Activated B cell treated with CpG ODN at 0.5 μM for 24 hours (primary cell): ENCODE results near the gene UST. TPM values are rescaled to one million over a fixed set of nuclear protein-coding genes. Genes with fewer than 3 reads are reported as not detected.

Experiments
- ATAC-seq: fragments of 200-7000 bp; cut with Tn5 transposase; one replicate; pipeline ENCODE4 v1.10.0; 2021; ENCODE audit warnings: low read depth, mild to moderate bottlenecking, moderate library complexity
- CTCF ChIA-PET: fragments of 350-600 bp; sonication (Branson Sonifier 250); formaldehyde crosslinking; loops from one replicate; lab custom pipeline; 2021; ENCODE audit warnings: antibody characterized with exemption; lab: Charles Lee
- POLR2A ChIA-PET: fragments of 350-600 bp; sonication (Branson Sonifier 250); formaldehyde crosslinking; loops from one replicate; lab custom pipeline; 2021; ENCODE audit warnings: antibody characterized with exemption; lab: Charles Lee
- DNase-seq: peaks from one replicate; pipeline ENCODE4 v3.0.0; 2022
- H3K27ac Mint-ChIP-seq: one replicate; pipeline ENCODE4 v1.8.0; 2020; ENCODE audit warnings: mixed read lengths
- H3K27me3 Mint-ChIP-seq: one replicate; pipeline ENCODE4 v1.8.0; 2021; ENCODE audit warnings: mixed read lengths
- H3K36me3 Mint-ChIP-seq: one replicate; pipeline ENCODE4 v1.8.0; 2021; ENCODE audit warnings: low read depth, mixed read lengths
- H3K4me1 Mint-ChIP-seq: one replicate; pipeline ENCODE4 v1.8.0; 2021; ENCODE audit warnings: mixed read lengths
- H3K4me3 Mint-ChIP-seq: one replicate; pipeline ENCODE4 v1.8.0; 2020; ENCODE audit warnings: mild to moderate bottlenecking, mixed read lengths
- H3K9me3 Mint-ChIP-seq: one replicate; pipeline ENCODE4 v1.8.0; 2020; ENCODE audit warnings: mixed read lengths
- intact Hi-C: fragments of 100-400 bp; cut with micrococcal nuclease; formaldehyde crosslinking; loops from one replicate; pipeline ENCODE4 v1.15.1; 2024
- total RNA-seq: library from RNA; stranded (reverse); gene quantifications from 2 replicates; pipeline ENCODE4 v1.2.3, GENCODE V29; 2022
- TF ChIP-seq, protein P1 (sequence below): fragments of 200-600 bp; IDR thresholded peaks from one replicate; pipeline ENCODE4 v1.8.0; 2022; ENCODE audit warnings: antibody characterized with exemption, mild to moderate bottlenecking

UST gene
- total RNA-seq, 1 donor from 2014 or later, result 18.1 TPM

- Mint-ChIP-seq H3K27ac (no peak overlapping the region), H3K4me3 (no peak overlapping the region), H3K36me3 (no peaks in the 10 kb centered on the region), H3K9me3 (no peaks in the 10 kb centered on the region), H3K4me1 (peaks cover 30% of the 10 kb centered on the region), H3K27me3 (no peaks in the 10 kb centered on the region)
- CTCF ChIA-PET, result no interaction called here
- POLR2A ChIA-PET, result interaction anchor here (0.6 kb wide), 1 partner anchor 8 kb away, joined by 3 read pairs; no protein-coding TSS in a partner anchor
- DNase-seq (no peak), ATAC-seq (no peak)
- TF ChIP-seq, protein P1, sequence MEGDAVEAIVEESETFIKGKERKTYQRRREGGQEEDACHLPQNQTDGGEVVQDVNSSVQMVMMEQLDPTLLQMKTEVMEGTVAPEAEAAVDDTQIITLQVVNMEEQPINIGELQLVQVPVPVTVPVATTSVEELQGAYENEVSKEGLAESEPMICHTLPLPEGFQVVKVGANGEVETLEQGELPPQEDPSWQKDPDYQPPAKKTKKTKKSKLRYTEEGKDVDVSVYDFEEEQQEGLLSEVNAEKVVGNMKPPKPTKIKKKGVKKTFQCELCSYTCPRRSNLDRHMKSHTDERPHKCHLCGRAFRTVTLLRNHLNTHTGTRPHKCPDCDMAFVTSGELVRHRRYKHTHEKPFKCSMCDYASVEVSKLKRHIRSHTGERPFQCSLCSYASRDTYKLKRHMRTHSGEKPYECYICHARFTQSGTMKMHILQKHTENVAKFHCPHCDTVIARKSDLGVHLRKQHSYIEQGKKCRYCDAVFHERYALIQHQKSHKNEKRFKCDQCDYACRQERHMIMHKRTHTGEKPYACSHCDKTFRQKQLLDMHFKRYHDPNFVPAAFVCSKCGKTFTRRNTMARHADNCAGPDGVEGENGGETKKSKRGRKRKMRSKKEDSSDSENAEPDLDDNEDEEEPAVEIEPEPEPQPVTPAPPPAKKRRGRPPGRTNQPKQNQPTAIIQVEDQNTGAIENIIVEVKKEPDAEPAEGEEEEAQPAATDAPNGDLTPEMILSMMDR, result no peak
- intact Hi-C loops, result no loop called here
Observed at GRCh38 chr6:148808786-148809304, 62.0 kb downstream of the UST start.

DNA sequence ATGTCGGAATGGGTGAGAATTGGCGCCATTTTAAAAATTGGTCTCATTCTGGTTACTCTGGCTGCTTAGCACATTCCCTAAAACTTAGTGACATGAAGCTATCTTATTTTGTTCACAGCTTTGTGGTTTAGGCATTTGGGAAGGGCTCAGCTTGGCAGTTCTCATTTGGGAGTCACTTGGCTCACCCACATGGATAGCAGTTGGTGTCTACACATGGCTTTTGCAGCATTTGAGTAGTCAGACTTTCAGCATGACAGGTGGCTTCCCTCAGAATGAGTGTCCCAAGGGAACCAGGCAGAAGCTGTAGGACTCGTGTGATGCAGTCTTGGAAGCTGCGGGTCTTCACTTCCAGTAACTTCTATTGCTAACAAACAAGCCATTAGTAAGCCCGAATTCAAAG, 64.6 kb downstream of the UST start:
- TF ChIP-seq, protein P1, result no peak
- ChIA-PET POLR2A (interaction anchor here (0.8 kb wide), 1 partner anchor 53 kb away, joined by 3 read pairs; no protein-coding TSS in a partner anchor), CTCF (no interaction called here)
- no peak for DNase-seq
- intact Hi-C loops, result no loop called here
- Mint-ChIP-seq H3K9me3 (peaks cover 5% of the 10 kb centered on the region), H3K36me3 (no peaks in the 10 kb centered on the region), H3K27me3 (no peaks in the 10 kb centered on the region), H3K27ac (no peak overlapping the region), H3K4me3 (no peak overlapping the region), H3K4me1 (peaks cover 27% of the 10 kb centered on the region)
- ATAC-seq, result no peak

DNA sequence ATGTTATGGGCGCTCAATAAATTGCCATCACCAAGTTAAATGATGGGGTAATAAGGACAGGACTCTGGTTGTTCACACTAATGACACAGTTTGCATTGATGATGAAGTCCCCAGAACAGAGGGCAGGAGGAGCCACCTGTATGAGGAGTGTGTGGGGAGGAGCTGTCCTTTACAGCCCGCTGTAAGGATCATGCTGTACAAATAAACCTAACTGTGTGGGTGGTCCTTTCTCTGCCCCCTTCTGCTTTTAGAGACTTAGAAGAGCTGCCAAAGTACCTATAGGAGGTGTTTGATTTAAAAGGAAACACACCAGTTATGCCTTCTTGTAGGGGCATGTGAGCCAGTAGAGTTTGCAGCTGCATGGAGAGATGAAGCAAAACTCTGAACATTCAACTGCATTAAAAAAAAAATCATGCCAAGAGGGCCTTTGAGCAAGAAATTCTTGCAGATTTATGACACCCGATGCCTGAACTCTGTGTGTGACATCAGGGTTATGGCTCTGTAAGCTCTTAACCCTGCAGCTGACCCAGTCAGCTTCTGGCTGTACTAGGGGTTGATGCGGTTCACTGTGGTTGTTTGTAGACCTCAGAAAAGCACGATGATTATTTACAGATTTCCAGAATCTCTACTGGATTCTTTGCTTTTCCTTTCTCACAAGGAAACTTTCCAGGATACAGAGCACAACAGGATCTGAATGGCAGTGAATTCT, 67.4 kb downstream of the UST start:
- H3K27ac Mint-ChIP-seq, result no peak overlapping the region
- DNase-seq (no peak), ATAC-seq (no peak)
- H3K36me3 Mint-ChIP-seq, result no peaks in the 10 kb centered on the region
- intact Hi-C loops, result no loop called here
- ChIA-PET CTCF (interaction anchor here (1.3 kb wide), 1 partner anchor 237 kb away, joined by 3 read pairs; no protein-coding TSS in a partner anchor), POLR2A (no interaction called here)
- peaks cover 5% of the 10 kb centered on the region for H3K9me3 Mint-ChIP-seq
- peaks cover 16% of the 10 kb centered on the region for H3K4me1 Mint-ChIP-seq
- H3K27me3 Mint-ChIP-seq, result no peaks in the 10 kb centered on the region
- TF ChIP-seq, protein P1, result no peak
- no peak overlapping the region for H3K4me3 Mint-ChIP-seq

- TF ChIP-seq, protein P1, result no peak
- peaks cover 5% of the 10 kb centered on the region for H3K9me3 Mint-ChIP-seq
- H3K4me3 Mint-ChIP-seq, result no peak overlapping the region
- peaks cover 14% of the 10 kb centered on the region for H3K4me1 Mint-ChIP-seq
- H3K27me3 Mint-ChIP-seq, result no peaks in the 10 kb centered on the region
- ATAC-seq (no peak), DNase-seq (no peak)
- intact Hi-C loops, result no loop called here
- ChIA-PET CTCF (interaction anchor here (1.3 kb wide), 1 partner anchor 237 kb away, joined by 3 read pairs; no protein-coding TSS in a partner anchor), POLR2A (no interaction called here)
- no peak overlapping the region for H3K27ac Mint-ChIP-seq
- H3K36me3 Mint-ChIP-seq, result no peaks in the 10 kb centered on the region
Observed at GRCh38 chr6:148814869-148815268, 68.0 kb downstream of the UST start.

DNA sequence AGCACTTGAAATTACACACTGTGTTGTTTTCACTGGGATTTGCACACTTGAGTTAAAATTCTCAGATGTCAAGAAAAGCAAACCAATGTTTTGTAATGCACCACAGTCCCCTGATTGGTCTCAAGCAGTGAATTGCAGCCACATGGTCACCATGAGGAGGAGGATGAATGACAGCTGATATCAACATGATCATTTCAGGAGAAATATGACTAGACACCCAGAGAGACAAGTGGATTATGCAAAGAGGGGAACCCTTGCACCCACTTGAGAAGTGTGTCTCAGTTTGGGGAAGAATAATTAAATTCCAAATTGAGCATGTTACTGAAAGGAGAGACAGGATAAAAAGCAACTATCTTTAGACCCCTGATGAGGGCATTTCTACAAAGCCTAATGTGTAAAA, 69.3 kb downstream of the UST start:
- ChIA-PET CTCF (no interaction called here), POLR2A (no interaction called here)
- ATAC-seq (no peak), DNase-seq (no peak)
- Mint-ChIP-seq H3K27me3 (no peaks in the 10 kb centered on the region), H3K36me3 (no peaks in the 10 kb centered on the region), H3K4me1 (peaks cover 14% of the 10 kb centered on the region), H3K9me3 (peaks cover 5% of the 10 kb centered on the region), H3K4me3 (no peak overlapping the region), H3K27ac (no peak overlapping the region)
- TF ChIP-seq, protein P1, result no peak
- intact Hi-C loops, result loop anchor here (2.0 kb wide), 1 partner anchor 13 kb away; no protein-coding TSS in a partner anchor
